ENCODE data around the gene BIRC6. TPM values are rescaled to one million over a fixed set of nuclear protein-coding genes. Genes with fewer than 3 reads are reported as not detected.
A peak's percentile ranks its signal among the peaks of the same experiment; 100 is the strongest.
"Not testable (repeated sequence)": the region's sequence is repeated elsewhere in the genome, so short reads cannot be mapped to it uniquely, and the experiment has no call there.

The BIRC6 gene
- 35.5 TPM for polyA plus RNA-seq (2013, experiment 1 of 2; ENCODE audit: insufficient read length)
- polyA plus RNA-seq (2013, experiment 2 of 2; ENCODE audit: insufficient read length): 32.4 TPM

GRCh38 chr2:32356681-32357317 lies at the start of gene BIRC6:
TSS of gene BIRC6 (plus strand) at chr2:32357023. CDS start at chr2:32357162, 139 bp downstream.
- peak; percentile 98 for DNase-seq

- DNase-seq: no peak
These were observed 46.2 kb upstream of the BIRC6 start for GRCh38 chr2:32310577-32310976.

- no peak for DNase-seq
These were observed 41.9 kb upstream of the BIRC6 start for GRCh38 chr2:32314886-32315285.

GRCh38 chr2:32328679-32329078 lies 28.1 kb upstream of the BIRC6 start:
- DNase-seq: not testable (repeated sequence)

GRCh38 chr2:32329180-32329980 lies 27.4 kb upstream of the BIRC6 start:
- DNase-seq: not testable (repeated sequence)

- DNase-seq: peak; percentile 49
These were observed 26.7 kb upstream of the BIRC6 start for GRCh38 chr2:32330136-32330535.

- peak; percentile 52 for DNase-seq
These were observed 14.0 kb upstream of the BIRC6 start for GRCh38 chr2:32342801-32343200.

- DNase-seq: not testable (repeated sequence)
These were observed 6.0 kb upstream of the BIRC6 start for GRCh38 chr2:32350797-32351196.

GRCh38 chr2:32355976-32356680 lies 695 bp upstream of the BIRC6 start:
- peak; percentile 39 for DNase-seq

GRCh38 chr2:32357318-32358110 lies 691 bp downstream of the BIRC6 start:
- peak; percentile 36 for DNase-seq

GRCh38 chr2:32358111-32358482 lies 1.3 kb downstream of the BIRC6 start:
- no peak for DNase-seq

GRCh38 chr2:32360416-32360815 lies 3.6 kb downstream of the BIRC6 start:
- DNase-seq: peak; percentile 11

- DNase-seq: not testable (repeated sequence)
These were observed 6.2 kb downstream of the BIRC6 start for GRCh38 chr2:32362997-32363396.

GRCh38 chr2:32363597-32363996 lies 6.8 kb downstream of the BIRC6 start:
- no peak for DNase-seq

- not testable (repeated sequence) for DNase-seq
These were observed 7.5 kb downstream of the BIRC6 start for GRCh38 chr2:32364290-32364689.

GRCh38 chr2:32365679-32366078 lies 8.9 kb downstream of the BIRC6 start:
- DNase-seq: not testable (repeated sequence)

- DNase-seq: no peak
These were observed 9.8 kb downstream of the BIRC6 start for GRCh38 chr2:32366595-32366994.

- no peak for DNase-seq
These were observed 12.4 kb downstream of the BIRC6 start for GRCh38 chr2:32369222-32369621.

GRCh38 chr2:32370942-32371341 lies 14.1 kb downstream of the BIRC6 start:
- DNase-seq: not testable (repeated sequence)

- no peak for DNase-seq
These were observed 15.8 kb downstream of the BIRC6 start for GRCh38 chr2:32372519-32373182.

GRCh38 chr2:32375228-32375892 lies 18.5 kb downstream of the BIRC6 start:
- no peak for DNase-seq
